HFFc6 (cell line): ENCODE measurements around the gene NUP88. TPM values are rescaled to one million over a fixed set of nuclear protein-coding genes. Genes with fewer than 3 reads are reported as not detected.

Experiments
- DNase-seq: peaks from one replicate; pipeline ENCODE4 v3.0.0-alpha.2; 2018
- H3K27ac Mint-ChIP-seq: 2 replicates; pipeline ENCODE4 v1.8.0; 2020; ENCODE audit warnings: mild to moderate bottlenecking, mixed read lengths
- H3K27me3 Mint-ChIP-seq: 2 replicates; pipeline ENCODE4 v1.8.0; 2021; ENCODE audit warnings: mild to moderate bottlenecking, moderate library complexity, mixed read lengths; ENCODE audit not compliant: insufficient read depth
- H3K36me3 Mint-ChIP-seq: 2 replicates; pipeline ENCODE4 v1.8.0; 2021; ENCODE audit warnings: low read depth, mixed read lengths
- H3K4me1 Mint-ChIP-seq: 2 replicates; pipeline ENCODE4 v1.8.0; 2020; ENCODE audit warnings: low read depth, mixed read lengths
- H3K4me3 Mint-ChIP-seq: 2 replicates; pipeline ENCODE4 v1.8.0; 2020; ENCODE audit warnings: mild to moderate bottlenecking, moderate library complexity, mixed read lengths
- H3K9me3 Mint-ChIP-seq: 2 replicates; pipeline ENCODE4 v1.8.0; 2020; ENCODE audit warnings: mild to moderate bottlenecking, mixed read lengths
- total RNA-seq, 6 experiments: library from RNA; stranded (reverse); fragmentation: NEBNext Ultra II Directional; extraction: Animal tissue kit (Norgen Biotek cat#: 25700); gene quantifications; 2 replicates in 1 of 6; 3 replicates in 5 of 6; pipeline ENCODE4 v1.2.3, GENCODE V29; 2021
- TF ChIP-seq, protein P1 (sequence below): fragments of 200-600 bp; sonication (generic); IDR thresholded peaks from 2 replicates; pipeline ENCODE4 v1.5.0; 2021; ENCODE audit warnings: antibody characterized with exemption, mild to moderate bottlenecking

NUP88 gene
- total RNA-seq, 6 experiments from 2014 or later = 49.3 to 68.7 (median 64.2) TPM

DNA sequence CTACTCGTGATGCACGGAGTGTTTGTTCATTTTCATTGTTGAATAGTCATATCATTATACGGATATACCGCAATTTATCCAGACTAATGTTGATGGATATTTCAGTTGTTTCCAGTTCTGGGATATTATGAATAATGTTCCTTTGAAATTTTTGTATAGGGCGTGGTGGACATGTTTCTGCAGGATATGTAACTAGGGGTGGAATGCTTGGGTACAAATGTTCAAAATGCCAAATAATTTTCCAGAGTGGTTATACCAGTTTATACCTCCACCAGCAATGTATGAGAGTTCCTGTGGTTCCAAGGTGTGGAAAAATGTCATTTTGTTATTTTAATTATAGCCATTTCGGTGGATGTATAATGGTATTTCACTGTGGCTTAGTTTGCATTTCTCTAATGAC is 53.6 kb downstream of the NUP88 start:
- no peaks in the 10 kb centered on the region for H3K9me3 Mint-ChIP-seq
- DNase-seq = no peak
- TF ChIP-seq, protein P1, sequence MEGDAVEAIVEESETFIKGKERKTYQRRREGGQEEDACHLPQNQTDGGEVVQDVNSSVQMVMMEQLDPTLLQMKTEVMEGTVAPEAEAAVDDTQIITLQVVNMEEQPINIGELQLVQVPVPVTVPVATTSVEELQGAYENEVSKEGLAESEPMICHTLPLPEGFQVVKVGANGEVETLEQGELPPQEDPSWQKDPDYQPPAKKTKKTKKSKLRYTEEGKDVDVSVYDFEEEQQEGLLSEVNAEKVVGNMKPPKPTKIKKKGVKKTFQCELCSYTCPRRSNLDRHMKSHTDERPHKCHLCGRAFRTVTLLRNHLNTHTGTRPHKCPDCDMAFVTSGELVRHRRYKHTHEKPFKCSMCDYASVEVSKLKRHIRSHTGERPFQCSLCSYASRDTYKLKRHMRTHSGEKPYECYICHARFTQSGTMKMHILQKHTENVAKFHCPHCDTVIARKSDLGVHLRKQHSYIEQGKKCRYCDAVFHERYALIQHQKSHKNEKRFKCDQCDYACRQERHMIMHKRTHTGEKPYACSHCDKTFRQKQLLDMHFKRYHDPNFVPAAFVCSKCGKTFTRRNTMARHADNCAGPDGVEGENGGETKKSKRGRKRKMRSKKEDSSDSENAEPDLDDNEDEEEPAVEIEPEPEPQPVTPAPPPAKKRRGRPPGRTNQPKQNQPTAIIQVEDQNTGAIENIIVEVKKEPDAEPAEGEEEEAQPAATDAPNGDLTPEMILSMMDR = no peak
- no peak overlapping the region for H3K4me3 Mint-ChIP-seq
- H3K4me1 Mint-ChIP-seq = peaks cover 16% of the 10 kb centered on the region
- no peak overlapping the region for H3K27ac Mint-ChIP-seq
- H3K36me3 Mint-ChIP-seq = peaks cover 15% of the 10 kb centered on the region; the same call in 1 of the 2 replicates
- no peaks in the 10 kb centered on the region; the same call in 1 of the 2 replicates for H3K27me3 Mint-ChIP-seq

- H3K27me3 Mint-ChIP-seq = no peaks in the 10 kb centered on the region; the same call in 1 of the 2 replicates
- no peaks in the 10 kb centered on the region for H3K9me3 Mint-ChIP-seq
- DNase-seq = no peak
- H3K4me1 Mint-ChIP-seq = peaks cover 16% of the 10 kb centered on the region
- H3K27ac Mint-ChIP-seq = peak overlapping the region; percentile 24; the same call in 1 of the 2 replicates
- peaks cover 11% of the 10 kb centered on the region; the same call in 1 of the 2 replicates for H3K36me3 Mint-ChIP-seq
- H3K4me3 Mint-ChIP-seq = no peak overlapping the region
- TF ChIP-seq, protein P1 = no peak
Observed at GRCh38 chr17:5364696-5365095, 54.8 kb downstream of the NUP88 start.

DNA sequence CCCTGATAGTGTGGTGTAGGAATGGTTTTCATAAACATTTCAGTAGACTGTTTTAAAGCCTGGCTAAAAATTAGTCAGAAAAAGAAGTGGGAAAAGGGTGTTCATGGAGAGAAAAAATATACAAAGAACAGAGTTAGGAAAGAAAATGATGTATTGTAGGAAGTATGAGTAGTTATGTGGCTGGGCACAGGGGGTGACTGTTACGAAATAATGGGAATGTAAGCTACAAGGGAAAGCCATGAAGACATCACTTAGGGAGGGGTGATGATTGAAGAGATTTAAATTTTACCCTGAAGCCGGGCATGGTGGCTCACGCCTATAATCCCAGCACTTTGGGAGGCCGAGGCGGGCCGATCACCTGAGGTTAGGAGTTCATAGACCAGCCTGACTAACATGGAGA is 55.3 kb downstream of the NUP88 start:
- TF ChIP-seq, protein P1 = no peak
- Mint-ChIP-seq H3K27me3 (peaks cover under 1% of the 10 kb centered on the region), H3K36me3 (peaks cover 11% of the 10 kb centered on the region; the same call in 1 of the 2 replicates), H3K27ac (peak overlapping the region; percentile 34), H3K9me3 (no peaks in the 10 kb centered on the region), H3K4me3 (no peak overlapping the region), H3K4me1 (peaks cover 16% of the 10 kb centered on the region)
- DNase-seq = no peak

GRCh38 chr17:5362162-5362811 is 57.2 kb downstream of the NUP88 start:
- H3K4me3 Mint-ChIP-seq = no peak overlapping the region
- peaks cover 2% of the 10 kb centered on the region; the same call in 1 of the 2 replicates for H3K27me3 Mint-ChIP-seq
- H3K27ac Mint-ChIP-seq = no peak overlapping the region

DNA sequence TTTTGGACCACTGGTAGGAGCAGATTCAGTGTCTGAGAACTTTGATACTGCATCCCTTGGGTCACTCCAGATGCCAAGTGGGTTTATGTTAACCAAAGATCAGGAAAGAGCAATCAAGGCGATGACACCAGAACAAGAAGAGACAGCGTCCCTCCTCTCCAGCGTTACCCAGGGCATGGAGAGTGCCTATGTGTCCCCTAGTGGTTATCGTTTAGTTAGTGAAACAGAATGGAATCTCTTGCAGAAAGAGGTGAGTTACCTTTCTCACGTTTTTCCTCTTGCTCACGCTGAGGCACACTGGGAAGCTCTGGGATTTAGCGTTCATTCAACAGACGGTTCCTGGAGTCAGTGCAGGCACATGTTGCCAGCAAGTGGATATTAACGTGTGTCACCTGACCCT is 58.0 kb downstream of the NUP88 start:
- peaks cover 2% of the 10 kb centered on the region; the same call in 1 of the 2 replicates for H3K27me3 Mint-ChIP-seq
- peaks cover 16% of the 10 kb centered on the region for H3K4me1 Mint-ChIP-seq
- no peak overlapping the region for H3K4me3 Mint-ChIP-seq
- H3K36me3 Mint-ChIP-seq = peaks cover 11% of the 10 kb centered on the region
- TF ChIP-seq, protein P1 = no peak
- DNase-seq = no peak
- H3K27ac Mint-ChIP-seq = no peak overlapping the region
- H3K9me3 Mint-ChIP-seq = no peaks in the 10 kb centered on the region

More at GRCh38 chr17:5362162-5362811, 57.2 kb downstream of the NUP88 start:
- TF ChIP-seq, protein P1 = no peak
- no peak for DNase-seq
- Mint-ChIP-seq H3K4me1 (peaks cover 16% of the 10 kb centered on the region), H3K9me3 (no peaks in the 10 kb centered on the region), H3K36me3 (peaks cover 11% of the 10 kb centered on the region)
